ENCODE results near the gene CREB3L2.

DNA sequence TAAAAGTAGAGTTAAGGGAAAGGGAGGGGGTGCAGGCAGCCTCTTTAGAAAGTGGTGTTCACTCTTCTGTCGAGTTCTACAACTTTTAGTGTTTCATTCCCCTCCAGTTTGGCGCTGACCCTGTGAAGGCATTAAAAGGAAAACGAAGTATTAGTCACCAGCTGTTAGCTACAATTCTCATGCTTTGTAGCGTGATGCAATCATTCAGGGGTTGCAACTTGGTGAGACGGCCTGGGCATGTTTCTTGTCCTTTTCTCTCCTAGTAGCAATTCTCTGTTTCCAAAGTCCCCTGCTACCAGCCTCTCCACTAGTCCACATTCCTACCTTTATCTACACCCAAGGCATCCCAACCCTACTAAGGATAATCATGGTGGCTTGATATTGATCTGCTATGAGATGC is 121.5 kb downstream of the CREB3L2 start:
- TF ChIP-seq, protein P1, sequence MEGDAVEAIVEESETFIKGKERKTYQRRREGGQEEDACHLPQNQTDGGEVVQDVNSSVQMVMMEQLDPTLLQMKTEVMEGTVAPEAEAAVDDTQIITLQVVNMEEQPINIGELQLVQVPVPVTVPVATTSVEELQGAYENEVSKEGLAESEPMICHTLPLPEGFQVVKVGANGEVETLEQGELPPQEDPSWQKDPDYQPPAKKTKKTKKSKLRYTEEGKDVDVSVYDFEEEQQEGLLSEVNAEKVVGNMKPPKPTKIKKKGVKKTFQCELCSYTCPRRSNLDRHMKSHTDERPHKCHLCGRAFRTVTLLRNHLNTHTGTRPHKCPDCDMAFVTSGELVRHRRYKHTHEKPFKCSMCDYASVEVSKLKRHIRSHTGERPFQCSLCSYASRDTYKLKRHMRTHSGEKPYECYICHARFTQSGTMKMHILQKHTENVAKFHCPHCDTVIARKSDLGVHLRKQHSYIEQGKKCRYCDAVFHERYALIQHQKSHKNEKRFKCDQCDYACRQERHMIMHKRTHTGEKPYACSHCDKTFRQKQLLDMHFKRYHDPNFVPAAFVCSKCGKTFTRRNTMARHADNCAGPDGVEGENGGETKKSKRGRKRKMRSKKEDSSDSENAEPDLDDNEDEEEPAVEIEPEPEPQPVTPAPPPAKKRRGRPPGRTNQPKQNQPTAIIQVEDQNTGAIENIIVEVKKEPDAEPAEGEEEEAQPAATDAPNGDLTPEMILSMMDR (IDR thresholded peaks at IDR 0.05) = no peak
- no peak for TF ChIP-seq POLR2A (IDR thresholded peaks at IDR 0.05)

Data from ovary (tissue), 3 donors.